Hypothalamus (tissue), 51 donors: ENCODE data around the gene FLOT2.
"Not testable (repeated sequence)": the region's sequence is repeated elsewhere in the genome, so short reads cannot be mapped to it uniquely, and the experiment has no call there.

Source experiments
- DNase-seq, 51 donors: peaks; one replicate each; lab custom pipeline; 2025; lab: John Stamatoyannopoulos, UW

The FLOT2 gene

GRCh38 chr17:28878158-28878910, 19.2 kb downstream of the FLOT2 start:
- no peak for DNase-seq

DNA sequence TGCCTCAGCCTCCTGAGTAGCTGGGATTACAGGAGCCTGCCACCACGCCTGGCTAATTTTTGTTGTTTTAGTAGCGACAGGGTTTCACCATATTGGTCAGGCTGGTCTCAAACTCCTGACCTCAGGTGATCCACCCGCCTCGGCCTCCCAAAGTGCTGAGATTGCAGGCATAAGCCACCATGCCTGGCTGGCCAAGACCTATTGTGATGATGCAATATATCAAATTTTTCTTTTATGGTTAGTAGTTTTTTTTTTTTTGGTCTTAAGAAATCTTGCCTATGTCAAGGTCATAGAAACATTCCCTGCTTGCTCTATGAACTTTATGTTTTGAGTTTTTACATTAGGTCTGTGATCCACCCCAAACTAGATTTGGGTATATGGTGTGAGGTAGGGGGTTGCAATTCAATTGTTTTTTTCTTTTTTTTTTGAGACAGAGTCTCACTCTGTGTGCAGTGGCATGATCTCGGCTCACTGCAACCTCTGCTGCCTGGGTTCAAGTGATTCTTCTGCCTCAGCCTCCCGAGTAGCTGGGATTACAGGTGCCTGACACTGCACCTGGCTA, 20.3 kb downstream of the FLOT2 start:
- DNase-seq, result not testable (repeated sequence)

GRCh38 chr17:28875848-28876550, 21.5 kb downstream of the FLOT2 start:
- no peak for DNase-seq

- no peak for DNase-seq
These were observed 22.8 kb downstream of the FLOT2 start for GRCh38 chr17:28874750-28875149.

DNA sequence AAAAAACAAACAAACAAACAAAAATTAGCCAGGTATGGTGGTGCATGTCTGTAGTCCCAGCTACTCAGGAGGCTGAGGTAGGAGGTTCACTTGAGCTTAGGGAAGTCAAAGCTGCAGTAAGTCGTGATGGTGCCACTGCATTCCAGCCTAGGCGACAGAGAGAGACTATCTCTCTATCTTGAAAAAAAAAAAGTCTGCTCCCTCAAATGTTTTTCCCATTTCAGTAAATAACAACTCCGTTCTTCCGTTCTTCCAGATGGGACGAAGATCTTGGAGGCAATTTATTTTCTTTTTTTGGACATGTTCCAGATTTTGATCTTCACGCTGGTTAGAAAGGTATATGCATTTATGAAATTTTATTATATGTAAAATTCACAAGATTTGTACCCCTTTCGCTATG, 23.7 kb downstream of the FLOT2 start:
- DNase-seq, result no peak

- DNase-seq, result no peak
These were observed 26.4 kb downstream of the FLOT2 start for GRCh38 chr17:28871056-28871579.

- no peak for DNase-seq
These were observed 30.3 kb downstream of the FLOT2 start for GRCh38 chr17:28867276-28867675.

DNA sequence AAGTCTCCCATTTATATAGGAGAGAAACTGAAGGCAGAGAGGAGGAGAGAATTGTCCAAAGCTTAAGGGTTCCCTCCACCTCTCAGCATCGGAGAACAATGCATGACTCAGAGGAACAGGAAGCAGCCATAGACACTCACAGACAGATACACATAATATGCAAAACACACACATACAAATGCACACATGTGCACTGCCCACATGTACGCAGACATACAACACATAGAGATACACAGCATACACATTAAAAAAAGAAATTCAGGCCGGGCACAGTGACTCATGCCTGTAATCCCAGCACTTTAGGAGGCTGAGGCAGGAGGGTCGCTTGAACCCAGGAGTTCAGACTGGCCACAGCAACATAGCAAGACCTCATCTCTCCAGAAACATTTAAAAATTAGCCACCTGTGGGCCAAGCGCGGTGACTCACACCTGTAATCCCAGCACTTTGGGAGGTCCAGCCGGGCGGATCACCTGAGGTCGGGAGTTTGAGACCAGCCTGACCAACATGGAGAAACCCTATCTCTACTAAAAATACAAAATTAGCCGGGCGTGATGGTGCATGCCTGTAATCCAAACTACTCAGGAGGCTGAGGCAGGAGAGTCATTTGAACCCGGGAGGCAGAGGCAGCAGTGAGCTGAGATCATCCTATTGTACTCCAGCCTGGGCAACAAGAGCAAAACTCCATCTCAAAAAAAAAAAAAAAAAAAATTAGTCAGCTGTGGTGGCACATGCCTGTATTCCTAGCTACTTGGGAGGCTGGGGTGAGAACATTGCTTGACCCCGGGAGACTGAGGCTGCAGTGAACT, 31.4 kb downstream of the FLOT2 start:
- no peak for DNase-seq

DNA sequence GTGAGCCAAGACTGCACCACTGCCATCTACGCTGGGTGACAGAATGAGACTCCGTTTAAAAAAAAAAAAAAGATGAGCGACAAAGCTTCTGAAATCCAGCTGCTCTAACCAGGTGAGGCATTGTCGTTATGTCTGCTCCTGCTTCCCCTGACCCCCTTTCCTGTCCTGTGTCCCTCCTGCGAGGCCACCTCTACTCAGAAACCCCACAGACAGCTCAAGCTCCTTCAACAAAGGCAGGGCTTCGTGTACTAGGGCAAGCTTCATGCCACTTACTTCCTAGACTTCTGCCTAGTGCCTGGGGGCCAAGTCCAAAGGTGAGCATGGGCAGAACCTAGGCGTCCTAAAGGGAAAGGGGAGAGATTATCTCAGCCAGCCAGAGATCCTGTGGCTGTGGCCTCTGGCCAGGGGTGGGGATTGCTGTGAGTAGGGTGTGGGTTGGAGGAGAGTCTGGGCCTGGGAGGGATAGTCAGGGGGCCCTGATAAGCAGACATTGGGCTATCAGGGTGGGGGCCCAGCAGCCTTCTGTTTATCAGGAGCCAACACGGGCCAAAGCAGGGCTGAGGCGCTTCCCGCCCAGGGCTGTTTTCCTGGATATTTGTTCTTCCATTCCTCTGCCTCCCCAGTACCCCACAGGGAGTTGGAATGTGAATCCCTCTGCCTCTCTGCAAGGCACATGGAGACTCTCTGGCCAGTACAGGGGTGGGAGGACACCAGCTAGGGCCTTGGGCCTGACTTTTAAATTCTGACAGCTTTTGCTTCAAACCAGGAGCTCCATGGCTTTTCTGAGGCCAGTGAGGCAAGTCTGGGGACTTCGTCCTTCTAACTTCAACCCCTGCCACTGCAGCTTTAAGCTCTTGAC, 32.3 kb downstream of the FLOT2 start:
- DNase-seq, result no peak

- no peak for DNase-seq
These were observed 33.6 kb downstream of the FLOT2 start for GRCh38 chr17:28863953-28864352.

GRCh38 chr17:28862561-28862960, 35.0 kb downstream of the FLOT2 start:
- DNase-seq, result no peak

DNA sequence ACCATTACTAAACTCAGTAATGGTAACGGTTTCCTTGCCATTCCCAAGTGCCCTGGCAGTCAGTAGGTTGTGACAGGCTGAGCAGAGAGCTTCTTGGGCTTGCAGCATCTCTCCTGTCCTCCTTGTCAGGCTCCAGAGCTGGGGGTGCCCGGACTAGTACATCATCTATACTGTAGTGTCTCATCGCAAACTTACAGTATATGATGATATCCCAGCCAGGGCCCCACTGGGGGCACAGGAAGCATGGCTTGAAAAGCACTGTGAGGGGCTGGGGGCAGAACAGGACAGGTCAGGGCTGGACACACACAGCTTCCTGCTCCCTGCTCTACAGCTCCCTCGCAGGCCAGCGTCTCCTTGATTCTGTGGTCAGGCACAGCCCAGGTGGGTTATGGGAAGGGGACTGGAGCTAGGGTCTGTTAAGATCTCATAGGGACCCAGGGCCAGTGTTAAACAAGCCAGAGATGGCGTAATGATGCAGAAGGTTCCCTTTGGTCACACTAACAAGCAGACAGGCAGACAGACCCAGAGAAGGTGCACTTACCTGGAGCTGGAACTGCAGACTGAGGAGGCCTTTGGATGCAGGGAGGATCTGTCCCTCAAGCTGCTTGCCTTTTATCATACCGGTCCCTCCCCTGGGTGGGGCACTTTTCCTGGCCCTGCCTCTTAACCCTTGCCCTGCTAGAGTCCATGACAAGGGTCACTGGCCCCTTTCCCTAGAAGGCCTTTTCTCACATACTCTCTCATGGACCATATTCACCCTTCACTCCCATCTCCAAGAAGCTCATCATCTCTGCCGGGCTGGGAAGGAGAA, 35.9 kb downstream of the FLOT2 start:
- DNase-seq, result no peak

GRCh38 chr17:28860363-28860808, 37.1 kb downstream of the FLOT2 start:
- no peak for DNase-seq

DNA sequence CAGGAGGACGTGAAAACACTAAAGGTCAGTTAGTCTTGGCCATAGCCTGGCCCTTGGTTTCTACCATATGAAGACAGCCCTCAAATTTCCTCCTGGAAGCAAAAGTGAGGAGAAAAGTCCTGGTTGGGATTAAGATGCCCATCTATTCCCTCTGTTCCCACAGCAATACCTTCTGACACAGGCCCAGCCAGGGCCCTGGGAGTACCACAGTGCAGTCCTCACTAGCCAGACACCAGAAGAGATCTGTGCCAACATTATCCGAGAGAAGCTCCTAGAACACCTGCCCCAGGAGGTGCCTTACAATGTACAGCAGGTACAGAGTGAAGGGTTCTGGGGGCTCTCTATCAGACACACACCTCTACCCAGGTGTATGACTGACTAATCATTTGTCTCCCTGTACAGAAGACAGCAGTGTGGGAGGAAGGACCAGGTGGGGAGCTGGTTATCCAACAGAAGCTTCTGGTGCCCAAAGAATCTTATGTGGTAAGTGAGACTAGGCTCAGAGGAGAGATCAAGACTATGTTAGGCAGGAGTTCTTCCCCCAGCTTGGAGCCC, 38.7 kb downstream of the FLOT2 start:
- no peak for DNase-seq

DNA sequence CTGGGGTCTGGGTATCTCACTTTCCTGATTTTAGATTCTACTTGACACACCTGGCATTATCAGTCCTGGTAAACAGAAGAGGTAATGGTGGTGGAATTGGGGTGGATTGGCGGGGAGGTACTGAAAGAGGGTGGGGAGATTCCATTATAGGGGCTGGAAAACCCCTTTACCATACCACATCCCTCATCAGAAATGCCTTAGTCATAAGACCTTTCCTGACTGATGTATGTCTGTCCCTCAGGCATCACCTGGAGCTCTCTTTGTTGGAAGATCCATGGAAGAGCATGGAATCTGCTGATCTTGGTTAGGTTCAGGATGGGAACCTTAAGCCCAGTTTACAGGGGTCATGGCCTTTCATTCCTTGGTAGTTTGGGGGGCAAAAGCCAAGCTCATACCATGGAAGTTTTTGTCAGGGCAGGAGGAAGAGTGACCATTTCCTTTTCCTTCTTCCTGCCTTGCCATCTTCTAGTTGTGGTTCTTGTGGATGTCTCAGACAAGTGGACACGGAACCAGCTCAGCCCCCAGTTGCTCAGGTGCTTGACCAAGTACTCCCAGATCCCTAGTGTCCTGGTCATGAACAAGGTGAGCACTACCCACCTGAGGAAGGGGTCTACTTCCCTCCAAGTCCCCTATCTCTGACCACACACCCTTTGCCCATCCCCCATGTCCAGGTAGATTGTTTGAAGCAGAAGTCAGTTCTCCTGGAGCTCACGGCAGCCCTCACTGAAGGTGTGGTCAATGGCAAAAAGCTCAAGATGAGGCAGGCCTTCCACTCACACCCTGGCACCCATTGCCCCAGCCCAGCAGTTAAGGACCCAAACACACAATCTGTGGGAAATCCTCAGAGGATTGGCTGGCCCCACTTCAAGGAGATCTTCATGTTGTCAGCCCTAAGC, 39.4 kb downstream of the FLOT2 start:
- no peak for DNase-seq

DNA sequence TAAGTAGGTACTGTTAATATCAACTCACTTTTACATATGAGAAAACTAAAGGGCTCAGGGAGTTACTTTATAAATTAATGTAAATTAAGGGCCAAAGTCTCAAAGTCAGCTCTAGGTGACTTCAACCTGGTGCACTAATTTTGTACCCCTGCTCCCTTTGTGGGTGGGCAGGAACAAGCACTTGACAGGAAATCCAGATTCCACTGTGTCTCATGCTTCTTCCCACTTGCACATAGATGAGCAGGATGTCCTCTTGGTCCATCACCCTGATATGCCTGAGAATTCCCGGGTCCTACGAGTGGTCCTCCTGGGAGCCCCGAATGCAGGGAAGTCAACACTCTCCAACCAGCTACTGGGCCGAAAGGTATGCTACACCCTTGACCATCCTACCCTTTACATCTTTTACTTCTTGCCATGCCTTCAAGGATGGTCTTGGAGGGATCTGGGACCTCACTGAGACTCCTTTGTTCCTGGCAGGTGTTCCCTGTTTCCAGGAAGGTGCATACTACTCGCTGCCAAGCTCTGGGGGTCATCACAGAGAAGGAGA, 41.4 kb downstream of the FLOT2 start:
- DNase-seq, result no peak

GRCh38 chr17:28855336-28855679, 42.2 kb downstream of the FLOT2 start:
- no peak for DNase-seq
